Right lobe of liver (tissue), 4 donors: ENCODE results near the gene CASZ1.

ENCODE experiments used
- POLR2A ChIP-seq: fragments of 450-650 bp; IDR thresholded peaks from one replicate; pipeline ENCODE4 v1.6.1; 2017; ENCODE audit warnings: antibody characterized with exemption, mild to moderate bottlenecking
- TF ChIP-seq, protein P1 (sequence below), 4 donors: fragments of 200-600 bp in 3 of 4; fragments of 450-650 bp in 1 of 4; IDR thresholded peaks; one replicate each; pipeline versions ENCODE4 v1.5.1 to v1.8.0; 2016 to 2022; ENCODE audit warnings: antibody characterized with exemption in 4 of 4, mild to moderate bottlenecking in 2 of 4
- donor health status: DM: no; HTN: no; CAD: no.
- donor health status: DM: no; HTN: no; CAD: no.
- donor health status: DM: no; HTN: yes; CAD: no.

DNA sequence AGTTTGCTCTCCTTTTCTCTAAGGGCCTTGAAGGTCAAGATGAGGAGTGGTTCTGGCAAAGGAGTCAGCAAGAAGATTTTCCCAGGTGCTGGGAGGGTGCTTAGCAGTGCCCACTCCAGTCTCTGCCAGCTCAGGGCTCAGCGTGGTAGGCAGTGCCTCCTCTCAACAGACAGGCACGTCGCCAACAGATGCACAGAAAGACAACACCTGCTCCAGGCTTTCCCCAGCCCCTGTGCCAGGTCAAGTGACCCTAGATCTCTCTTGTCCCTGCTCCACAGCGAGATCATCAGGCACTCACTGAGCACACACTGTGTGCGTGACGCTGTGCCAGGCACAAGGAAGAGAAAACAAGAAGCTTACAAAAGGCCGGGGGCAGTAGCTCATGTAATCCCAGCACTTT lies 86.0 kb downstream of the CASZ1 start:
- TF ChIP-seq, protein P1, sequence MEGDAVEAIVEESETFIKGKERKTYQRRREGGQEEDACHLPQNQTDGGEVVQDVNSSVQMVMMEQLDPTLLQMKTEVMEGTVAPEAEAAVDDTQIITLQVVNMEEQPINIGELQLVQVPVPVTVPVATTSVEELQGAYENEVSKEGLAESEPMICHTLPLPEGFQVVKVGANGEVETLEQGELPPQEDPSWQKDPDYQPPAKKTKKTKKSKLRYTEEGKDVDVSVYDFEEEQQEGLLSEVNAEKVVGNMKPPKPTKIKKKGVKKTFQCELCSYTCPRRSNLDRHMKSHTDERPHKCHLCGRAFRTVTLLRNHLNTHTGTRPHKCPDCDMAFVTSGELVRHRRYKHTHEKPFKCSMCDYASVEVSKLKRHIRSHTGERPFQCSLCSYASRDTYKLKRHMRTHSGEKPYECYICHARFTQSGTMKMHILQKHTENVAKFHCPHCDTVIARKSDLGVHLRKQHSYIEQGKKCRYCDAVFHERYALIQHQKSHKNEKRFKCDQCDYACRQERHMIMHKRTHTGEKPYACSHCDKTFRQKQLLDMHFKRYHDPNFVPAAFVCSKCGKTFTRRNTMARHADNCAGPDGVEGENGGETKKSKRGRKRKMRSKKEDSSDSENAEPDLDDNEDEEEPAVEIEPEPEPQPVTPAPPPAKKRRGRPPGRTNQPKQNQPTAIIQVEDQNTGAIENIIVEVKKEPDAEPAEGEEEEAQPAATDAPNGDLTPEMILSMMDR (IDR thresholded peaks at IDR 0.05): no peak
- TF ChIP-seq POLR2A: no peak
